ENCODE data around the gene IFTAP. TPM values are rescaled to one million over a fixed set of nuclear protein-coding genes. Genes with fewer than 3 reads are reported as not detected.

Gene IFTAP
- total and polyA plus RNA-seq, 8 donors, result 14.9 to 95.0 (median 29.9) TPM

DNA sequence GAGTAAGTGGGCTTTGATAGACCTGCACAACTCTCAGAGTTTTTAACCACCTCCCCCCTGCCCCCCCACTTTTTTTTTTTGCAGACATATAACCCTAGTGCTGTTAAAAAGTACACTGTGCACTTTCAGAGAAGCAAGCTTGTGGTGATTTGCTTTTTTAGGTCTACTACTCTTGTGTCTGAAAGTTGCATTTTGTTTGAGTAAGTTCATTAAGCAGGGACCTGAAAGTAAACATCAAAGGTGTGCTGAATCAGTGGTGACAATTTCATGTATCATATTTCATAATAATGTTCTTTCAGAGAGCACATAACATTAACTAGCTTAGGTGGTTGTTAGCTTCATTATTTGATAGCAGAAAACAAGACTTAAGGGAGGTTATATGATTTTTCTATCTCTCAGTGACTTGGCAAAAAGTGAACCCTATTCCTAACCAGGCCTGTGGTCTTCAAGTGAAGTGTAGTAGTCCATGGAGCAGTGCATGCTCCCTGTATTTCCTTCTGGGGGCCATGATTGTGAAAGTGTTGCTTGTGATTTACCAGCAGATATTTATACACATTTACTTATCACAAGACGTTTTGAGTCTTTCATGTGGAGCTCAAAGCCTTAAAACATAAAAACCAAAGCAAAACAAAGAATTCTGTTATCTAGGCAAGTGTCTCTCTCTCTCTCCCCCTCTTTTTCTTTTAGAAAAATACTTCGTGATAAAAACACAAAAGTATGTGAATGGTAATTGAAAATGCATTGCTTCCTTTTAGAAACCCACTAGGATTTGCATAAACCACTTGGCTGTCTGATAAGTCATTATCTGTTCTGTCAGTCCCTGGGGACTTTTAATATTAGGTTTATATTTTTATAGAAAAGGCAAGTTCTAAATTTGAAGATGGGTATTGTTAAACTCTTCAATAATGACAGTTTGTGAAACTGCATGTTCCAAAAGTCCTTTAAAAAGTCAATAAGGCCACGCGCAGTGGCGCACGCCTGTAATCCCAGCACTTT, 11.2 kb downstream of the IFTAP start:
- no peak for TF ChIP-seq EP300 (IDR thresholded peaks at IDR 0.05)
- no peak for TF ChIP-seq POLR2AphosphoS5 (IDR thresholded peaks at IDR 0.05)
- TF ChIP-seq POLR2A (IDR thresholded peaks at IDR 0.05), result no peak
- TF ChIP-seq, protein P1, sequence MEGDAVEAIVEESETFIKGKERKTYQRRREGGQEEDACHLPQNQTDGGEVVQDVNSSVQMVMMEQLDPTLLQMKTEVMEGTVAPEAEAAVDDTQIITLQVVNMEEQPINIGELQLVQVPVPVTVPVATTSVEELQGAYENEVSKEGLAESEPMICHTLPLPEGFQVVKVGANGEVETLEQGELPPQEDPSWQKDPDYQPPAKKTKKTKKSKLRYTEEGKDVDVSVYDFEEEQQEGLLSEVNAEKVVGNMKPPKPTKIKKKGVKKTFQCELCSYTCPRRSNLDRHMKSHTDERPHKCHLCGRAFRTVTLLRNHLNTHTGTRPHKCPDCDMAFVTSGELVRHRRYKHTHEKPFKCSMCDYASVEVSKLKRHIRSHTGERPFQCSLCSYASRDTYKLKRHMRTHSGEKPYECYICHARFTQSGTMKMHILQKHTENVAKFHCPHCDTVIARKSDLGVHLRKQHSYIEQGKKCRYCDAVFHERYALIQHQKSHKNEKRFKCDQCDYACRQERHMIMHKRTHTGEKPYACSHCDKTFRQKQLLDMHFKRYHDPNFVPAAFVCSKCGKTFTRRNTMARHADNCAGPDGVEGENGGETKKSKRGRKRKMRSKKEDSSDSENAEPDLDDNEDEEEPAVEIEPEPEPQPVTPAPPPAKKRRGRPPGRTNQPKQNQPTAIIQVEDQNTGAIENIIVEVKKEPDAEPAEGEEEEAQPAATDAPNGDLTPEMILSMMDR (IDR thresholded peaks at IDR 0.05), result no peak
- intact Hi-C loops (cut with DNase I; ENCODE audit: low total_unique reads), result no loop called here

DNA sequence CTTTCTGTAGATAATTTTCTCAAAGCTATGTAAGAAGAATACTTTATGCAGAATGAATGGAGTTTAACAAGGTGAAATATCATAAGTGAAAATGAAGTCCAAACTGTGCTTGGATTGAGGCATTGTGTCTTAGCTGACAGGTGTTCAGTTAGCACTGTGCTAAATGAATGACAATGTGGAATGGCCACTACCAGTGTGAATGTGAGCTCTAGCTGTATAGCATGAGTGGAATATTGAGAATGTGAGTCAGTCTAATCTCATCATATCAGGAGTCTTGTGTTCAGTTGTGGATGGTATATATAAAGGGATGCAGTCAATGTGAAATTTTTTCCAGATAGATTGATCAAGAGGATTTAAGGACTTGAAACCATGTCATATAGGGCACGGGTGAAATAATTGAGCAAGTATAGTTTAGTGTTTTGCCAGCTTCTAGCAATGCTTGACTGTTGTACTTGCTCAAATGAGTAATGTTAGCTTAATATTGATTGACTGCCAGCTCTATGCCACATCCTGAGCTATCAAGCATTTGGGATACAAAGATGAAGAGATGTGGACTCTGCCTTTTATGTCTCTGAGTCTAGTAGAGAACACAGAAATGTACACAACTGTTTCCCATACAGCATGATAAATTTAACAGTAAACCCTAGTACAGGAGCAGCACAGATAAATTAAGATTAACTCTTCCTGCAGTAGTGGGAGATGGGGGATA, 14.3 kb downstream of the IFTAP start:
- no peak for DNase-seq
- no peak for TF ChIP-seq POLR2A (IDR thresholded peaks at IDR 0.05)
- TF ChIP-seq POLR2AphosphoS5 (IDR thresholded peaks at IDR 0.05), result no peak
- no peak for TF ChIP-seq EP300 (IDR thresholded peaks at IDR 0.05)
- Histone ChIP-seq H3K9me3 (no peaks in the 10 kb centered on the region), H3K4me3 (no peak overlapping the region), H3K27ac (no peak overlapping the region), H3K4me1 (no peaks in the 10 kb centered on the region), H3K36me3 (peaks cover 0 to 12% (median 8%) of the 10 kb centered on the region in 4 donors), H3K27me3 (no peaks in the 10 kb centered on the region)
- WGBS, 5 donors, result 79 to 90% (median 86%) methylated on average over 1 of the region's 1 CpG
- intact Hi-C loops (cut with DNase I; ENCODE audit: low total_unique reads), result no loop called here

More for the DNA sequence above, 11.2 kb downstream of the IFTAP start:
- 74 to 85% (median 80%) methylated on average over 6 of the region's 6 CpGs for WGBS, 5 donors
- H3K9me3 ChIP-seq, result no peaks in the 10 kb centered on the region
- no peak overlapping the region for H3K27ac ChIP-seq
- DNase-seq, result no peak
- no peaks in the 10 kb centered on the region for H3K27me3 ChIP-seq
- H3K4me3 ChIP-seq, result no peak overlapping the region
- H3K4me1 ChIP-seq, result no peaks in the 10 kb centered on the region
- peaks cover 0 to 7% (median 2%) of the 10 kb centered on the region in 4 donors for H3K36me3 ChIP-seq

DNA sequence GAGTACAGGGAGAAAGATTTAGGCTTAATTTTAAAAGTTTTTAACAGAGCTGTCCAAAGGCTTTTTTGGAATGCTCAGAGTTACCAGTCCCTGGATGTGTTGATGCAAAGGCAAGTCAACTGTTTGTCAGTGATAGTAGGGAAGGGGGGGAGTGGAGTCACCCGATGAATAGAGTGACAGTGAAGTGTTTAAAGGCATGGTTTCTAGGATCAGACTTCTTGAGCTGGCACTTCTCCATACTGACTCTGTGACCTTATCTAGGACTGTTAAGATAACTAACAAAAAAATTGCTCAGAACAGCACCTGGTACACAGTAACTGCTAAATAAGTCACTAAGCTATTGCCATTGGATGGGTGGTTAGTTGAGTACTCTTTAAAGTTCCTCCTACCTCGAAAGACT, 15.1 kb downstream of the IFTAP start:
- H3K36me3 ChIP-seq, result peaks cover 0 to 12% (median 8%) of the 10 kb centered on the region in 4 donors
- H3K9me3 ChIP-seq, result no peaks in the 10 kb centered on the region
- DNase-seq, result no peak
- TF ChIP-seq EP300 (IDR thresholded peaks at IDR 0.05) (no peak), POLR2A (IDR thresholded peaks at IDR 0.05) (no peak), POLR2AphosphoS5 (IDR thresholded peaks at IDR 0.05) (no peak)
- TF ChIP-seq, protein P1 (IDR thresholded peaks at IDR 0.05), result no peak
- no peaks in the 10 kb centered on the region for H3K4me1 ChIP-seq
- no peak overlapping the region for H3K4me3 ChIP-seq
- WGBS, 5 donors, result 47 to 76% (median 62%) methylated on average over 2 of the region's 2 CpGs
- intact Hi-C loops (cut with DNase I; ENCODE audit: low total_unique reads), result no loop called here
- H3K27ac ChIP-seq, result no peak overlapping the region
- no peaks in the 10 kb centered on the region for H3K27me3 ChIP-seq

DNA sequence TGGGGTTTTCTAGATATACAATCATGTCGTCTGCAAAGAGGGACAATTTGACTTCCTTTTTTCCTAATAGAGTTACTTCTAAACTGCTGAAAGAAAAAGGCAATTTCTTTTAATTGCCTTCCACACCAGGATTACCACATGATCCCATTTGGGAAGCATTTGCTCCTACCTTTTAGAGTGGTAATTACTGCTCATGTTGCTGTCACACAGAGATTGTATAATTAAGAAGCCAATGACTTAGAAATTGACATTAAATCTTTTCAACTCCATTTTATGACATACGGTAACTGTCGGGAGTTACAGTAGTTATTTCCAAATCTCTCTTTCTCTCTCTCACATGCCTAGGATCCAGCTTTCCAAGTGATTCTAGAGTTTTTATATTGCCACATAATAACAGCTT, 21.5 kb downstream of the IFTAP start:
- TF ChIP-seq POLR2AphosphoS5 (IDR thresholded peaks at IDR 0.05), result no peak
- Histone ChIP-seq H3K9me3 (no peaks in the 10 kb centered on the region), H3K4me3 (no peak overlapping the region), H3K36me3 (peaks cover 0 to 4% (median 3%) of the 10 kb centered on the region in 4 donors), H3K4me1 (peaks cover 0 to 19% (median 9%) of the 10 kb centered on the region in 4 donors), H3K27me3 (no peaks in the 10 kb centered on the region), H3K27ac (no peak overlapping the region)
- no peak for DNase-seq
- intact Hi-C loops (cut with DNase I; ENCODE audit: low total_unique reads), result no loop called here
- 77 to 86% (median 82%) methylated on average over 3 of the region's 3 CpGs for WGBS, 5 donors
